H54 (cell line): ENCODE results near the gene ANTXR2.
"Not testable (repeated sequence)": the region's sequence is repeated elsewhere in the genome, so short reads cannot be mapped to it uniquely, and the experiment has no call there.

ENCODE experiments used
- DNase-seq: peaks from one replicate; pipeline ENCODE4 v3.0.0; 2011; ENCODE audit warnings: low spot score, mixed read lengths; ENCODE audit not compliant: insufficient read length
- FAIRE-seq: peaks from 3 replicates; lab custom pipeline; 2011; peaks lifted over from hg19 to GRCh38; lab: Jason Lieb, UNC
- POLR2A ChIP-seq: IDR thresholded peaks from 2 replicates; pipeline ENCODE4 v1.6.1; 2011; ENCODE audit warnings: low read depth, mild to moderate bottlenecking, low read length

The ANTXR2 gene

GRCh38 chr4:79900182-79900581, 172.8 kb downstream of the ANTXR2 start:
- no peak for DNase-seq
- no peak for TF ChIP-seq POLR2A
- no peak for FAIRE-seq

GRCh38 chr4:79899481-79899880, 173.5 kb downstream of the ANTXR2 start:
- no peak for DNase-seq
- no peak for TF ChIP-seq POLR2A
- FAIRE-seq, result no peak

- TF ChIP-seq POLR2A, result no peak
- FAIRE-seq (no peak), DNase-seq (no peak)
Observed at GRCh38 chr4:79898055-79898454, 175.0 kb downstream of the ANTXR2 start.

- no peak for FAIRE-seq
- DNase-seq, result no peak
- no peak for TF ChIP-seq POLR2A
Observed at GRCh38 chr4:79897174-79897573, 175.9 kb downstream of the ANTXR2 start.

GRCh38 chr4:79893456-79893855, 179.6 kb downstream of the ANTXR2 start:
- no peak for TF ChIP-seq POLR2A
- DNase-seq (no peak), FAIRE-seq (no peak)

GRCh38 chr4:79889026-79889425, 184.0 kb downstream of the ANTXR2 start:
- DNase-seq, FAIRE-seq: not testable (repeated sequence)

- no peak for DNase-seq
- no peak for FAIRE-seq
- TF ChIP-seq POLR2A, result no peak
Observed at GRCh38 chr4:79886557-79886956, 186.5 kb downstream of the ANTXR2 start.

- no peak for TF ChIP-seq POLR2A
- FAIRE-seq, result no peak
- DNase-seq, result no peak
Observed at GRCh38 chr4:79886021-79886420, 187.0 kb downstream of the ANTXR2 start.

GRCh38 chr4:79883290-79883689, 189.7 kb downstream of the ANTXR2 start:
- DNase-seq (no peak), FAIRE-seq (no peak)
- no peak for TF ChIP-seq POLR2A

- DNase-seq (no peak), FAIRE-seq (no peak)
- no peak for TF ChIP-seq POLR2A
Observed at GRCh38 chr4:79882806-79883205, 190.2 kb downstream of the ANTXR2 start.

- TF ChIP-seq POLR2A, result no peak
- no peak for DNase-seq
- FAIRE-seq, result no peak
Observed at GRCh38 chr4:79881407-79881806, 191.6 kb downstream of the ANTXR2 start.

- no peak for TF ChIP-seq POLR2A
- DNase-seq (no peak), FAIRE-seq (no peak)
Observed at GRCh38 chr4:79877511-79877910, 195.5 kb downstream of the ANTXR2 start.

GRCh38 chr4:79875344-79875899, 197.6 kb downstream of the ANTXR2 start:
- no peak for FAIRE-seq
- no peak for DNase-seq
- TF ChIP-seq POLR2A, result no peak

- DNase-seq (no peak), FAIRE-seq (no peak)
- TF ChIP-seq POLR2A, result no peak
Observed at GRCh38 chr4:79874197-79874596, 198.8 kb downstream of the ANTXR2 start.

GRCh38 chr4:79872738-79873137, 200.3 kb downstream of the ANTXR2 start:
- TF ChIP-seq POLR2A, result no peak
- FAIRE-seq, result no peak

GRCh38 chr4:79871961-79872360, 201.1 kb downstream of the ANTXR2 start:
- DNase-seq, result no peak
- TF ChIP-seq POLR2A, result no peak
- no peak for FAIRE-seq

More at GRCh38 chr4:79872738-79873137, 200.3 kb downstream of the ANTXR2 start:
- DNase-seq, result no peak
